ENCODE data around the gene ST6GALNAC1. TPM values are rescaled to one million over a fixed set of nuclear protein-coding genes. Genes with fewer than 3 reads are reported as not detected.

Gene ST6GALNAC1
- total RNA-seq, 5 donors from 2014 or later (not counting 1 experiment from before 2014, with no cell fraction given), result 2.6 to 20.5 (median 6.6) TPM

DNA sequence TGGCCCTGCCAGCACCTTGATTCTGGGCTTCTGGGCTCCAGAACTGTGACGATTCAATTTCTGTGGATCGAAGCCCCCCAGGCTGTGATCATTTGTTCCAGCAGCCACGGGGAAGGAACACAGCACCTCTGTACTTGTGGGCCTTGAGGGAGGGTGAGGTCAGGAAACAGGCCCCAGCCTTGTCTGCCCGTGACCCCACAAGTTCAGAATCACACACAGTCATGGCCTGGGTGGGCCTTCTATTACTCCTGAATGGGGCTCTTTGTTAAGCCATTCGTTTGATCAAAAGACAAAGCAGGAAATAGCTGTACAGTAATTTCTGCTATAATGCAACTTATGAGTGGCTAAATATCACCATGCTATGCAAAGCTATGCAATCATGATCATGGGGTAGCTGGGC is 68.0 kb downstream of the ST6GALNAC1 start:
- Mint-ChIP-seq H3K9me3 (no peaks in the 10 kb centered on the region), H3K4me3 (no peak overlapping the region), H3K36me3 (no peaks in the 10 kb centered on the region), H3K27me3 (no peaks in the 10 kb centered on the region), H3K27ac (no peak overlapping the region), H3K4me1 (peaks cover 0 to 2% (median 0%) of the 10 kb centered on the region in 3 donors)
- ChIA-PET CTCF (no interaction called here), POLR2A (no interaction called here)
- H3K4me1 ChIP-seq (ENCODE audit: control insufficient read depth in 1 of 2, extremely low read depth in 1 of 2, insufficient read depth in 2 of 2, low read length in 2 of 2), result no peaks in the 10 kb centered on the region
- ATAC-seq (replicated peaks in 1 of 4) (no peak), DNase-seq (no peak)
- no peaks in the 10 kb centered on the region for H3K9me3 ChIP-seq
- H3K27ac ChIP-seq (ENCODE audit: low read length), result no peak overlapping the region
- WGBS (ENCODE audit: insufficient coverage), result 100% methylated on average over 1 of the region's 5 CpGs
- no peaks in the 10 kb centered on the region for H3K27me3 ChIP-seq (replicated peaks in 1 of 2; ENCODE audit: control insufficient read depth in 2 of 2, extremely low read depth in 1 of 2, insufficient read depth in 2 of 2, low read length in 1 of 2)
- H3K4me3 ChIP-seq (ENCODE audit: control insufficient read depth in 1 of 2, extremely low read depth in 1 of 2, low read length in 1 of 2), result no peak overlapping the region
- no peaks in the 10 kb centered on the region for H3K36me3 ChIP-seq (ENCODE audit: control insufficient read depth in 2 of 2, extremely low read depth in 1 of 2, insufficient read depth in 1 of 2, low read length in 1 of 2)

Other genes with a start within 250 kb of the ST6GALNAC1 start
- gene UBE2O, start 190.6 kb downstream of the ST6GALNAC1 start, total RNA-seq, result 10 to 100 TPM; 33.9 to 57.8 (median 47.5) TPM
- gene AANAT, start 176.2 kb downstream of the ST6GALNAC1 start, total RNA-seq, result not detected
- 10 to 100 TPM; 35.2 to 99.0 (median 74.0) TPM for gene RHBDF2, start 142.3 kb downstream of the ST6GALNAC1 start, total RNA-seq
- gene CYGB, start 106.0 kb downstream of the ST6GALNAC1 start, total RNA-seq, result under 1 TPM; 0.20 to 0.76 (median 0.65) TPM
- gene PRCD, start 103.7 kb downstream of the ST6GALNAC1 start, total RNA-seq, result 1 to 10 TPM in 2 of 5 donors, under 1 TPM in 3; 0.66 to 1.3 (median 0.92) TPM
- gene ST6GALNAC2, start 57.9 kb downstream of the ST6GALNAC1 start, total RNA-seq, result 1 to 10 TPM in 3 of 5 donors, under 1 TPM in 2; 0.55 to 4.7 (median 2.1) TPM
- 10 to 100 TPM in 3 of 5 donors, 1 to 10 TPM in 2; 5.9 to 14.7 (median 13.5) TPM for gene MXRA7, start 67.2 kb upstream of the ST6GALNAC1 start, total RNA-seq
- gene JMJD6, start 82.8 kb upstream of the ST6GALNAC1 start, total RNA-seq, result 100 to 1,000 TPM in 1 of 5 donors, 10 to 100 TPM in 4; 48.7 to 155 (median 56.6) TPM
- gene METTL23, start 83.1 kb upstream of the ST6GALNAC1 start, total RNA-seq, result 10 to 100 TPM; 46.9 to 70.1 (median 60.0) TPM
- 100 to 1,000 TPM; 349 to 413 (median 382) TPM for gene SRSF2, start 93.6 kb upstream of the ST6GALNAC1 start, total RNA-seq
- 10 to 100 TPM; 30.5 to 41.5 (median 34.6) TPM for gene MFSD11, start 94.4 kb upstream of the ST6GALNAC1 start, total RNA-seq
- gene MGAT5B, start 224.6 kb upstream of the ST6GALNAC1 start, total RNA-seq, result 1 to 10 TPM in 2 of 5 donors, under 1 TPM in 3; 0.15 to 2.4 (median 0.79) TPM

All from T-cell (primary cell).